GM12891 (cell line): ENCODE data around the gene USP14. TPM values are rescaled to one million over a fixed set of nuclear protein-coding genes. Genes with fewer than 3 reads are reported as not detected.
A peak's percentile ranks its signal among the peaks of the same experiment; 100 is the strongest.
"Not testable (repeated sequence)": the region's sequence is repeated elsewhere in the genome, so short reads cannot be mapped to it uniquely, and the experiment has no call there.

Experiments used
- DNase-seq: peaks from one replicate; pipeline ENCODE4 v3.0.0; 2011; ENCODE audit warnings: low spot score; ENCODE audit not compliant: insufficient read length
- FAIRE-seq: peaks from 2 replicates; lab custom pipeline; 2011; peaks lifted over from hg19 to GRCh38; lab: Jason Lieb, UNC
- PAX5 ChIP-seq: IDR thresholded peaks from 2 replicates; pipeline ENCODE4 v1.6.1; 2011; ENCODE audit warnings: low read length, moderate library complexity, mild to moderate bottlenecking; ENCODE audit not compliant: insufficient read depth, severe bottlenecking
- POLR2A ChIP-seq: IDR thresholded peaks from 2 replicates; pipeline ENCODE4 v1.6.1; 2011; ENCODE audit warnings: low read depth, low read length, control low read depth
- POLR2AphosphoS5 ChIP-seq: IDR thresholded peaks from 2 replicates; pipeline ENCODE4 v1.6.1; 2011; ENCODE audit warnings: low read depth, low read length, control low read depth
- POU2F2 ChIP-seq: IDR thresholded peaks from 2 replicates; pipeline ENCODE4 v1.6.1; 2011; ENCODE audit warnings: low read depth, mild to moderate bottlenecking, control low read depth, low read length, moderate library complexity
- SPI1 ChIP-seq: IDR thresholded peaks from 2 replicates; pipeline ENCODE4 v1.6.1; 2011; ENCODE audit warnings: low read depth, low read length, control low read depth
- TAF1 ChIP-seq: IDR thresholded peaks from 2 replicates; pipeline ENCODE4 v1.6.1; 2011; ENCODE audit warnings: low read depth, low read length, control low read depth
- polyA plus RNA-seq: library from polyadenylated mRNA; unstranded; fragments of >200 nt; gene quantifications from one replicate; pipeline ENCODE4 v1.2.1, GENCODE V29; 2012; ENCODE audit warnings: low read depth, missing spikeins, inconsistent platforms; ENCODE audit not compliant: missing spikeins

Gene USP14
- polyA plus RNA-seq, result 25.8 TPM

- FAIRE-seq (peak; percentile 100), DNase-seq (peak; percentile 95)
- TF ChIP-seq TAF1 (0 out of 2 replicates have a peak, but pooled peaks have one; percentile 29), POU2F2 (0 out of 2 replicates have a peak, but pooled peaks have one; percentile 33), POLR2A (no peak)
Measured at GRCh38 chr18:158128-159036, at the start of gene USP14. Gene USP14 (plus strand): TSS chr18:158557. CDS start chr18:158699, 142 bp downstream.

GRCh38 chr18:108665-109063 is 49.7 kb upstream of the USP14 start:
- FAIRE-seq, DNase-seq: not testable (repeated sequence)

DNA sequence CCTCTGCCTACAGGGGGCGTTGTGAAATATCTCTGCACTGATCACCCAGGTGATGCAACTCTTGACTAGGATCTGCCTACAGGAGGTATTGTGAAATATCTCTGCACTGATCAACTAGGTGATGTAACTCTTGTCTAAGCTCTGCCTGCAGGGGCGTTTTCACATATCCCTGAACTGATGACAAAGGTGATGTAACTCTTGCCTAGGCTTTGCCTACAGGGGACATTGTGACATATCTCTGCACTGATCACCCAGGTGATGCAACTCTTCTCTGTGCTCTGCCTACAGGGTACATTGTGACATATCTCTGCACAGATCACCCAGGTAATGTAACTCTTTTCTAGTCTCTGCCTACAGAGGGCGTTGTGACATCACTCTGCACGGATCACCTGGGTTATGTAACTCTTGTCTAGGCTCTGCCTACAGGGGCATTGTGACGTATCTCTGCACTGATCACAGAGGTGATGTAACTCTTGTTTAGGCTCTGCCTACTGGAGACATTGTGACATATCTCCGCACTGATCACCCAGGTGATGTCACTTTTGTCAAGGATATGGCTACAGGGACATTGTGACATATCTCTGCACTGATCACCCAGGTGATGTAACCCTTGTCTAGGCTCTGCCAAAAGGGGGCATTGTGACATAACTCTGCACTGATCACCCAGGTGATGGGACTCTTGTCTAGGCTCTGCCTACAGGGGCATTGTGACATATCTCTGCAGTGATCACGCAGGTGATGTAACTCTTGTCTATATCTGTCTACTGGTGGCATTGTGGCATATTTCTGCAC is 49.0 kb upstream of the USP14 start:
- not testable (repeated sequence) for FAIRE-seq, DNase-seq

- not testable (repeated sequence) for DNase-seq, FAIRE-seq
Measured at GRCh38 chr18:109922-110261, 48.5 kb upstream of the USP14 start.

DNA sequence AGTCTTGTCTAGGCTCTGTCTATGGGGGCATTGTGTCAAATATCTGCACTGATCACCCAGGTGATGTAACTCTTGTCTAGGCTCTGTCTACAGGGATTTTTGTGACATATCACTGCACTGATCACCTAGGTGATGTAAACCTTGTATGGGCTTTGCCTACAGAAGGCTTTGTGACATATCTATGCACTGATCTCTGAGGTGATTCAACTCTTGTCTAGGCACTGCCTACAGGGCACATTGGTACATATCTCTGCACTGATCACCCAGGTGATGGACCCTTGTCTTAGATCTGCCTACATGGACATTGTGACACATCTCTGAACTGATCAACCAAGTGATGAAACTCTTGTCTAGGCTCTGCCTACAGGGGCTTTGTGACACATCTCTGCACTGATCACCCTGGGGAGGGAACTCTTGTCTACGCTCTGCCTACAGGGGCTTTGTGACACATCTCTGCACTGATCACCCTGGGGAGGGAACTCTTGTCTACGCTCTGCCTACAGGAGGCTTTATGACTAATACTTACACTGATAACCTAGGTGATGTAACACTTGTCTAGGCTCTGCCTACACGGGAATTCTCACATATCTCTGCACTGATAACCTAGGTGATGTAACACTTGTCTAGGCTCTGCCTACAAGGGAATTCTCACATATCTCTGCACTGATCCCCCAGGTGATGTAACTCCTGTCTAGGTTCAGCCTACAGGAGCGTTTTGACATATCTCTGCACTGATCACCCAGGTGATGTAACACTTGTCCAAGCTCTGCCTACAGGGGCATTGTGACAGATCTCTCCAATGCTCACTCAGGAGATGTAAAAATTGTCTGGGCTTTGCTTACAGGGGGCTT is 47.8 kb upstream of the USP14 start:
- FAIRE-seq, DNase-seq: not testable (repeated sequence)

DNA sequence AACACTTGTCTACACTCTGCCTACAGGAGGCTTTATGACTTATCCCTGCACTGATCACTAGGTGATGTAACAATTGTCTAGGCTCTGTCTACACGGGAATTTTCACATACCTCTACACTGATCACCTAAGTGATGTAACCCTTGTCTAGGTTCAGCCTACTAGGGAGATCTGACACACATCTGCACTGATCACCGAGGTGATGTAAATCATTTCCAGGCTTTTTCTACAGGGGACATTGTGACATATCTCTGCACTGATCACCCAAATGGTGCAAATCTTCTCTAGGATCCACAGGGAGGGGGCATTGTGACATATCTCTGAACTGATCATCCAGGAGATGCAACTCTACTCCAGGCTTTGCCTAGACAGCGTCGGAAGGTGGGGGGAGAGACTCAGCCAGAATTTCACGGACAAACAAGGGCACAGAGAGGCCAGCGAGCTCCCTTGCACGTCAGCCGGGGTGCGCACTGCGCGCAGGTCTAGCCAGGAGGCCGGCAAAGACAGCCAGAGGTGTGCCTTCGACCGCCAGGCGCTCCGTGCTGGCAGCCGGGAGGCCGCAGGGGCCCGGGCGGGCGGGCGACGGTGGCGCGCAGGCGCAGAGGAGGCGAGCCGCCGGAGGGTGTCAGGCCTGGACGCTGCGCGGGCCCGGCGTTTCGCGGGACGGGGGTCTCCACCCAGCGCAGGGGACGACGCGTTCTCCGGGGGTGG is 46.9 kb upstream of the USP14 start:
- FAIRE-seq (peak; percentile 62), DNase-seq (peak; percentile 49)
- TF ChIP-seq POLR2AphosphoS5 (no peak), TAF1 (no peak), POLR2A (no peak), POU2F2 (no peak), SPI1 (no peak), PAX5 (no peak)

- DNase-seq, FAIRE-seq: not testable (repeated sequence)
Measured at GRCh38 chr18:112015-112733, 46.2 kb upstream of the USP14 start.

DNA sequence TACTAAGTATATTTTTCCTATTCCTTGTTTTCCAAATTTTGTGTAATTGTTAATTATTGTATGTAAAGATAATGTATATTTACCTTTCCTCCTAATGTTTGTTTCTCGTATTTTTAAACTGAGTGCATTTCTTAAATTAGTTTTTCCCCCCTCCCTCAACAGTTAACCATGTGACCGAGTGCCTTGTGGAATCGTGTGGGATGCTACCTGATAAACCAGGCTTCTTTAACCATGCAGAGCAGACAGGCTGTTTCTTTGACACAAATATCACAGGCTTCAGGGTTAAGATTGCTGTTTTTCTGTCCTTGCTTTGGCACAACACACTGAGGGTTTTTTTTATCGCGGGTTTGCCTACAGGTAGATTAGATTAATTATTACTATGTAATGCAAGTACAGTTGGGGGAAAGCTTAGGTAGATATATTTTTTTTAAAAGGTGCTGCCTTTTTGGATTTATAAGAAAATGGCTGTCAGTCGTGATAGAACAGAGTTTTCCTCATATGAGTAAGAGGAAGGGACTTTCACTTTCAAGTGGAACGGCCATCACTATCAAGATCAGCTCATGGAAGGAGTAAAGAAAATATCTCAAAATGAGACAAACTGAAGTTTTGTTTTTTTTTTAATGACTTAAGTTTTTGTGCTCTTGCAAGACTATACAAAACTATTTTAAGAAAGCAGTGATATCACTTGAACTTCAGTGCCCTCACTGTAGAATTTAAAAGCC is 37.7 kb upstream of the USP14 start:
- peak; percentile 68 for FAIRE-seq
- DNase-seq, result not testable (repeated sequence)

GRCh38 chr18:135045-135444 is 23.3 kb upstream of the USP14 start:
- FAIRE-seq (no peak), DNase-seq (no peak)
- TF ChIP-seq PAX5, result no peak

- TF ChIP-seq POLR2A, result no peak
- no peak for TF ChIP-seq TAF1
- TF ChIP-seq POLR2AphosphoS5, result no peak
- no peak for TF ChIP-seq POU2F2
- TF ChIP-seq SPI1, result no peak
- no peak for TF ChIP-seq PAX5
- peak; percentile 13 for FAIRE-seq
- DNase-seq, result no peak
Measured at GRCh38 chr18:136433-136832, 21.9 kb upstream of the USP14 start.
